H4 (cell line): ENCODE data around the gene CNTFR. TPM values are rescaled to one million over a fixed set of nuclear protein-coding genes. Genes with fewer than 3 reads are reported as not detected.
A peak's percentile ranks its signal among the peaks of the same experiment; 100 is the strongest.

Source experiments
- DNase-seq: peaks from one replicate; pipeline ENCODE4 v3.0.0-alpha.2; 2015; ENCODE audit warnings: low spot score
- total RNA-seq: library from RNA; depleted of rRNA; stranded (reverse); fragments of >200 nt; shearing (Covaris generic); gene quantifications from 2 replicates; pipeline ENCODE4 v1.2.3, GENCODE V29; 2014

The CNTFR gene
- total RNA-seq, 1 experiment from 2014 or later = 0.15 TPM

DNA sequence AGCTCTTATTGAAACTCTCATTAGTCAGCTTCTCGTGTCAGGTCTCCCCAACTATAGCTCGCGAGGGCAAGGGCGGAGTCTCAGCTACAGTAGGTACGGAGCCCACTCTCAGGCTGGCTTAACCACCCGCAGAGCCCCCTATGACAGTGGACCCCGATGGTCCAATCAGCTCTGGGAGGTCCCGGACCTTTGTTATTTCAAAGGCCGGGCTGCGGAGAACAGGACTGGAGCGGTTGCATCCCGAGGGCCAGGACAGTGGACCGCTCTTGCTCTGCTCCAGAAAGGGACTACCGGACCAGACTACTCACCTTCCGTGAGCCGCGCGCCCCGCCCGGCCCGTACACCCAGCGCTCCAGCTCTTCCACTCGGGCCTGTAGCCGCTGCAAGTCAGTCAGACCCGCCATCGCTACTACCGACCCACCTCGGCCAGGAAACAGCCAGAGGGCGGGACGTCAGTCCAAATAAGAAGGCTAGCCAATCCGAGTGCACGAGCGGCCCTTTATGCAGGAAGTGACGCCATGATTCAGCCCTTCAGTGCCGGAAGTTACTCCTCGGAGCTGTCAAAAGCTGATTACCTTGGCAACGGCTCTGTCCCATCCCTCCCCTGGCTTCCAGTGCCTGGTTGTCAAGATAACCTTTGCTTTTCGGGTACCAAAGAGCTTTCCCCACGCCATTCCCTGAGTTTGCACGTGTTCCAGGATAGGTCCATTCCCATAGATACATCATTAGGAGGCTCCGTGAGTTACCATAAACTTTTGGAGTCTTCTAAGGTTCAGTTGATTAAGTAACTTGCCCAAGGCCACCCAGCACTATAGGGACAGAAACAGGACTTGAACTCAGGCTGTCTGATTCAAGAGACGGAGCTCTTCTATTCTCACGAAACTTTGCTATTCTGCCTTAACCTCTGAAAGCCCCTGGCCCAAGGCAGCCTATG lies 30.8 kb upstream of the CNTFR start, which contains the start of gene DCTN3:
Gene DCTN3, minus strand, starts transcription at position 435 of the 934 bp plus-strand sequence. Its CDS starts 31 bp downstream, at position 404.
- peak; percentile 98 for DNase-seq

DNA sequence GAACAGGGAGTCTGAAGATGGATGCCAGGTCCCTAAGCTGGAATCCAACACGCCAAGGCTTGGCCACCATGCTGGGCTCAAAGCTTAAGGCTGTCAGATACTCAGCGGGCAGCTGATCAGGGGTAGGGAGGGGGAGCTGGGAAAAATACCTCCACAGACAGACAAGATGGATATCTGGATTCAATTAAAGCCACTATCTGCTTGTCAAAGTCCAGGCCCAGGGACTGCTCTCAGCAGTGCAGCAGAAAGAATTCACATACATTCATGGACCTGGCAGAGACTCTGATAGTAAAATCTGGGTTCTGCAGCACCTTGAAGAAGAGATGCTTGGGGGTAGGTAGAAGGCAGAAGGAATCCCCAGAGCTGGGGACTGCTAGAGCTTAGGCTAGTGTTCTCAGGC lies 25.6 kb upstream of the CNTFR start:
- DNase-seq = no peak

DNA sequence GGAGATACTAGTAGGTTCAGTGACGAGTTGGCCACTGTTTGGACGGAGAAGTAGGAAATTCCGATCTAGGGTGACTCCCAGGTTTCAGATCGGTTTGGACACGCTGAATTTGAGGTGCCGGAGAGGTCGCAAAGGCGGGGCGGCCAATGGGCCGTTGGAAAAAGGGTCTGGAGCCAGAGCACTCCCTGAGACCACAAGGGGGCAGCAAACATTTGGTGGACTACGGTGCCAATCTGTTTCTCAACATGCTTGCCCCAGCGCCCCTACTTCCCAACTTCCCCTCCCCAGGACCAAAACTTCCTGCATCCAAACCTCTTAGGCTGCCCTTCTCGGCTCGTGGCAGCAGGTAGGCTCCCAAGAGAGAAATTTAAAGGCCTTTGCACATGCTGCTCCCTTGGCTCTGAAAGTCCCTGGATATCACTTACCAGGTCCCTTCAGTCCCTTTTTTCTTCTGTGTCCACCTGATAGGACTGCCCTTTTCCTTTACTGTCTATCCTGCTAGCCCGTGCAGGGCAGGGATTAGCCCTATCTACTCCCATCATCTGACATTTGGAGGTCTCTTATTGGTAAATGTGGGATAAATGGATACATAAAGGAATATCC lies 23.4 kb upstream of the CNTFR start:
- DNase-seq = peak; percentile 77

DNA sequence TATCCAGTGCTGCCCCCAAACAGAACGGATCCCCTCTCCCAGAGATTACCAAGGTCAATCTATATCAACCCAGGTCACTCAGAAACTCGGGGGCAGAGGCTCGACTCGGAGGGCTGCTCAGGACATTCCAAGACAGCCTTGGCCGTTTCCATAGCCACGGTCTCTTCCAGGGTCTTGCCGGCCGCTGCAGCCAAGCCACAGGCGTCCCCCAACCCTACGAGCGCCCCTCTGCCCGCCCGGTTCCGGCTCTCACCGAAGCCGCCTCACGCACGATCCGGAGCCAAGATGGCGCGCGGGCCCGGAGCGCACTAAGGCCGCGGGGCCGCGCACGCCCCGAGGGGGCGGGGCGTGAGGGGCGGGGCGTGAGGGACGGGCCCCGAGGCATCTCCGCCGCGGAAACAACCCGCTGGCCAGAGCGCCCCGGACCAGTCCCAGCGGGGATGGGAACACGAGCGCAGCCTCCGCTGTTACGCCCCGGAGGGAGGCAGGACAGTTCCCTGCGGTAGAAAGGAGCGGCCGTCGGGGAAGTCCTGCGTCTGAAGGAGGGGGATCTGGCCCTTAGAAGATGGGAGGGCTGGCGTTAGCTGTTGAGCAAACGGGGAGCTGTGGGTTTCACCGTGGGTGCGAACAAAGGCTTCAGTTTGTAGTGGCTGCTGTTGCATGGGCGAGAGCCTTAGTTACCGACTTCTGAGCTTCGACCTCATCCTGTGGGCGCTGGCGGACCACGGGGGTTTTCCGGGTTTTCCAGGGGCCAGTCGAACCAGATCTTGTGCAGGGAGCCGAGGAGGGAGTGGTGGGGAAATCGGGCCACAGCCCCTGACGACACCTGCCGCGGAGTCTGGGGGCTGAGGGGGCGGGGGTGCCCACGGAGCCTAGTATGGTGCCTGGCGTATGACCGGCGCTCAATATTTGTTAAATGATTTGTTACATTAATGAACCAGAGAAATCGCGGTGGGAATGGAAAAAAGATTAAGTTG lies 22.6 kb upstream of the CNTFR start, which contains the start of gene RPP25L:
Gene RPP25L, minus strand, starts transcription at position 287 of the 977 bp plus-strand sequence. CDS start 801 bp downstream, outside the sequence.
- peak; percentile 67 for DNase-seq

DNA sequence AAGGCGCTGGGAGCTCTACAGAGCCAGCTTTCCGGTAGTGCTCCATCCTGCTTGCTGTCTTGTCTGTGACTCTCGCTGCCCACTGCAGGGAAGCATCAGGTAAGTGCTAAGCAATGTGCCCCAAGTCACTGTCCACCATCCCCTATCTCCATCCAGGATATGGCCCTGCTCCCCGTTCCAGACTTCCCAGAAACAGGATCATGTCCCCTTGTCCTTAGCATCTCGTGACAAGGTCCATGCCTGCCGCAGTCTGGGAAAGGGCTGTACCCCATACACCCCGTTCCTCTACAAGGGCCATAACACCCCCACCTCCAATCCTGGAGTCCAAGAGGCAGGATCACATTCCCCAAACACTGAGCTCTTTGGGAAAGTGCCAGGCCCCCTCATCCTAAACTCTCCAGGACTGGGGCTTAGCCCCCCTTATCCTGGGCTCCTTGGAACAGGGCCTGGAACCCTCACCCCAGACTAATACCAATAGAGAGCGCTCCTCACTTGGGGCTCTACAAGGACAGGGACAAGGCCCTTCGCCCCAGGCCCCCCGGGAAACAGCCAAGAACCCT lies 21.8 kb upstream of the CNTFR start:
- no peak for DNase-seq

DNA sequence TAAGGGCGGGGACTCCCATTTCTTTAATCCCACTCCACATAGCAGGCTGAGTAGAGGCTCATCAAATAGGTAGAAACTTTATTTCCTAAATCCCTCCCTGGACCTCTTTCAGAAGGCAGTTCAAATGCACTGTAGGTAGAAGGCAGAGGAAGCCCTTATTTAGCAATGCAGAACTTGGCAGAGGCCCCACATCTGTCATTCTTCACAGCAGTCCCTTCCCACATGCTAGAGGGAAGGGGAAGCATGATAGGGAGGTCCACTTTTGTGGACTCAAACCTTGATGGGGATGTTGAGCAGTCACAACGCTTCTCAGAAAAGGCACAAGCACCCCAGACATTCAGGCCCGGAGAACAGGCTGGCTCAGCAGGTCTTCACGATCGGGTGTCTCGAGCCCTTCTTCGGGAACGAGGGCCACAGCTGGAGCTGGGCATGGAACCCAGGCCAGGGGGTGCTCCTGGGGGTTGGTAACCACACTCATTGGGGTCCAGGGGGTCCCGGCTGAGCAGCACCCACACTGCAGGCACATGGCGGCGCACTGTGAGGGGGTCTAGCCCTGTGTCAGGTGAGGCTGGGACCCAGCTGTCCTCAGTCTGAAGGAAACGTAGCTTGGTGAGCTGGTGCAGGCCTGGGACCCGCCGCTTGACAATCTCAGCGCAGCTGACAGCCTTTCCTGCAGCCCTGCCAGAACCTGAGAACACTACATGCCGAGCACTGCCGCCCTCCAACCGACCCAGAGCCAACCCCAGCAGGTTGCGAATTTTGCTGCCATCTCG lies 21.1 kb upstream of the CNTFR start:
- no peak for DNase-seq

DNA sequence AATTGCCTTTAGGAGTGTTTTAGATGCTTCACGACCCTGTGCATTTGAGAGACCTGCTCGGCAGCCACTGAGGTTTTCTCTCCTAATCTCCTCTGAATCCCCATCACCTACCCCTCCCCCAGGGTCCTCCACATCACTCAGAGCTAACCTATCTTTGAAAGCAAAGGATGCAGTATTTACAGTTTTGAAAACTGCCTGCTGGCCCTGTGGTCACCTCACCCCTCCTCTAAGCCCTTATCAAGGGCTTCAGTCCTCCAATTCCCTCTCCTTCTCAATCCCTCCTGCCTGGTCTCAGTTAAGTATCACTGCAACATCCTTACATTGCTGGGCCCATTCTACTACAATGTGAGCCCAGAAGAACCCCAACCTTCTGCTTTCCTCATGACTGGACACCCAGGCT lies 17.8 kb upstream of the CNTFR start:
- DNase-seq = no peak

DNA sequence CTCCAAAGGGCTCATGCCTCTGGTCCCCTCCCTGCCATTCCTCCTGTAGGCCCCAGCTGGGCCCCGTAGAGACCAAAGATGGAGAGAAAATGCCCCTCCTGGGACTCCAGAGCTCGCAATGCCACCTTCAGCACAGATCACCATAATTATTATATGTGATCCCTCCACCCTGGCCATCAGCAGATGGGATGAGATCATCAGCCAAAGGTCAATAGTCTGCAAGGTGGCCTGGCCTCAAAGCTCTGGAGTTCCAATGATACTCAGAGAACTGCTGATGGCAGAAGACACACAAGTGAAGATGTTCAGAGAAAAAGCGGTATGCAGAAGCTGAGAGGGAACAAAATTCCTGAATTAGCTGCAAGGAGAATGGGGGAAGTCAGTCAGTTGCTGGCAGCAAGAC lies 17.4 kb upstream of the CNTFR start:
- no peak for DNase-seq

DNA sequence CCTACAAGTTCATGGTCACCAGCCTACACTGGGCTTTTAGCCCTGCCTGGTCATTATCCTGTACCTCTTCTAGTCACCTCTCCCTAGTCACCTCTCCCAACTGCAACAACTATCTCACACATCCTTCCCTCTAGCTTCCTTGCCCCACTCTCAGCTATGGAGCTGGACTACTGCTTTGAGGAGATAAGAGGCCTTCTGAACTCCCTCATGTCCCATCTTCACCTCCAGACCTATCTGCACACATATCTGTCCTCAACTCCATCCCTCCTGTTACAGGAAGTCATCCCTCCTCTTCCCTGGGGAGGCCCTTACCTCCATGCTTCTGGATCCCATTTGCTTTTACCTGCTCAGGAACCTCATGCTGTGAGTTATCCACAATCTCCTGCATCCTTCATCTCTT lies 16.7 kb upstream of the CNTFR start:
- DNase-seq = no peak

DNA sequence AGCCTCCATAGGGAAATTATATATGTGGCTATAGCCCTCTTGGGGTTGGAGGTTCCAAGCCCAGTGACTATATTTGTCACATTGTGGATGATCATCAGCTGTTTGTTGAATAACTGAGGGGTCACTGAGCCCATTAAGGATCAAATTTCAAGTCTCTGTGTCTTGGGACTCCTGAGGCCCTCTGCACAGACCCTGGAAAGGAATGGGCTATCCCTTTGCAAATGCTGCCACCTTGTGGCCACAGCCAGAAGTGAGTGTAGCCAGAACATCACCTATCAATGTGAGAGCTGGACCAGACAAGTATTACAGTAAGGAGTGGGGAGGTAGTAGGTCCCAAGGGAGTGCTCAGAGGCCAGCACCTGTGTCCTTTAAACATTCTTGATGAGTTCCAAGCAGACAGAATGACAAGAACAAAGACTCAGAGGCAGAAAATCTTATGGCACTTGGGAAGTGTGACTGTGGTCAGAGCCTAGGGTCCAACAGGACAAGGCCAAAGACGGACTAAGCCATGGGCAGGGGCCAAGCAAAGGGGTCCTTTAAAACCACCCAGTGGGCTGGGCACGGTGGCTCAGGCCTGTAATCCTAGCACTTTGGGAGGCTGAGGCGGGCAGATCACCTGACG lies 14.2 kb upstream of the CNTFR start:
- peak; percentile 76 for DNase-seq

DNA sequence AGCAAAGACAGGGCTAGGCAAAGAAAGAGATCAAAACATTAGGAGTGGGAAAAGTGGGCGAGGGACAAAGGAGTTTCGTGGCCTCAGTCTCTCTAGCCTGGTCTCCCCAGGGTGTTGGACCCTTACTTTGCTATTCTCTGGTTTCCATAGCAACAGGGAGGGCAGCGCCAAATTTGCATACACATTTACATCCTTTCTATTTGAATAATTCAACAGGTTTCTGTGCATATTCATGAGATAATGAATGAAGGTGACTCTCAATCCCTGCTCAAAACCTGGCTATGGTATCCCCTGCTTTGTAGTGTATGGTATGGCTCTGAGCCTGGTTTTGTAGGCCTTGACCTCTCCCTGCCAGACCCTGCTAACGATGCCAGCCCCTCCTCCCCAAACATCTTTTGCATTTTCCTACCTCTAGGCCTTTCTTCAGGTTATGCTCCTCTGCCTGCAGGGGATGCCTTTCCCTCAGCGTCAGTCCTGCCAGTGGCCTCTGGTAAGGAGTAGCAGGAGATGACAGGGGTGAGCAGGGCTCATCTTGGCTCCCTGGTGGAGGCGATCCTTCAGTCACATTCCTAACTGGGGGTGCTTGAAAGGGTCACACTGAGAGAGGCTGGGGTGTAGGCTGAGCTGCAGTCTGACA lies 12.5 kb upstream of the CNTFR start:
- no peak for DNase-seq

DNA sequence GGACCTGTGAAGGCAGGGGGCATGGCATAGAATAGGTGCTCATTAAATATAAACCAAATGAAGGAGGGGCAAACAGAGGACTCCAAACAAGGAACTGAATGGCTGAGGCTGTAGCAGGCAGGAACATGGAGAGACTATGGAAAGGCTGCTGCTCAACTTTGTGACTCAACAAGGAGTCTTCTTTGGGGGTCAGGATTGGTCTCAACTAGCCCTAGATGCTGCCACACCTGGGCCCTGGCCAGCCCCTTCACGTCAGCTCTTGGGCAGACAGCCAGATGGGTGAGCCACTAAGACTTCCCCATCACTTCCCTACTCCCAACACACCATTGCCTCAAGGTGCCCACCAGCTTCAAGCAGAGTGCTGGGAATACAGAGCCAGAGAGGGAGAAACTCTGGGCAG lies 11.4 kb upstream of the CNTFR start:
- no peak for DNase-seq

DNA sequence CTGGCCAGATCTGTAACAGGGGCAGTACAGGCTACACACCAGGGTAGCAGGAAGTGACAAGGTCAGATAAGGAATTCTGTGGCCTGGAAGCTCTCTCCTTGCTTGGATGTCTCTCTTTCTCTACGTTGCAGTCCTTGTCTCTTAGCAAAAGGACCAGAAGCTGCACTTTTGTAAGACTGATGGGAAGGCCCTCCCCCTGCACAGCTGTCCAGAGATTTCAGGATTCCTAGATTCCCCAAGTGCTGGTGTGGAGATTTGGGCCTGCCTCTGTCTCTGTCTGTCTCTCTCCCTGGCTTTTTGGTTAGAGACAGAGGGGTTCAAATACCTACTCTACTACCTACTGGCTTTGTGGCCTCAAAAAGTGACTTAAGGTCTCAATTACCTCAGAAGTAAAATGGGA lies 10.0 kb upstream of the CNTFR start:
- no peak for DNase-seq

DNA sequence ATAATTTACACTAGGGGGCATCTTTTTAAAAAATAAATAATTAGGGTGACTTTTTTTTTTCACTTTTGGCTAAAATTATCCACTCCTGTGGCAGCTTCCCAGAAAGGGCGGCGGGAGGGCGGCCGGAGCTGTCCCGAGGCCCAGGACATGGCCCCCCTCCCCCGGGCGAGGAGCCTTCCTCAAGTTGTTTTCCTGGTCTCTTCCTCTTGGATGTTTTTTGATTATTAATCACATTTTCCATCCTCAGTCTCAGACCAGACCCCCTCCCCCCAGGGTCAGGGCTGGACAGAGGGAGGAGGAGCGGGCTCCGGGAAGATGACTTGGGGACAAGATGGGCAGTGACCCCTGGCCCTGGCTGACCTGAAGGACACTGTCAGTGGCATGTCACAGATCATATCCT lies 4.7 kb upstream of the CNTFR start:
- no peak for DNase-seq

DNA sequence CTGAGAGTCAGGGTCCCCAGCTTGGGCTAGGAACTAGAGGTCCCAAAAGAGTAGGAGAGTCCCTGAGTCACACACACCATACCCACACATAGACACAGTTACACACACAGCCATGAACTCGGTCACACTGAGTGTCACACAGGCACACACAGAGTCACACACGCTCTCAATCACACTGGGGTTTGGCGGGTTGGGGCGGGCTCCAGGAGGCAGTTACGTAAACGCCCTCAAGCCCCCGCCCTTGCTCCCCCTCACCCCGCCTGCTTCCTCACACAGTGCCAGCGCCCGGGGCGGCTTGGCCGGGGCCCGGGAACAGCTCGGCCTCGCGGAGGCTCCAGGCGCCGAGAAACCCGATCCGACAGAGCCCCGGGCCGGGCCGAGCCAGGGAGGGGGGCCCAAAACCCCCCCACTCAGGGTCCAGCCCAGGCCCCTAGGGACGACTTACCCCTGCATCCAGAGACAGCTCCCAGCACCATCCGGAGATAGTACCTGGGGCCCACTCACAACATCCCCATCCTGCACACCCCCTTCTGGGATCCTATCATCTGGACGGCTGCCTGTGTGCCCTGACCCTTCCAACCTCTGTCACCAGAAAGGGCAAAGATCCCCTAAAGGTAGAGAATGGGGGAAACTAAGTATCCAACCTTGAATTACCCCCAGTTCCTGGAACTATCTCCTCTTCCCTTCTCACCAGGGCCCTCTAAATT lies 3.5 kb upstream of the CNTFR start:
- no peak for DNase-seq

DNA sequence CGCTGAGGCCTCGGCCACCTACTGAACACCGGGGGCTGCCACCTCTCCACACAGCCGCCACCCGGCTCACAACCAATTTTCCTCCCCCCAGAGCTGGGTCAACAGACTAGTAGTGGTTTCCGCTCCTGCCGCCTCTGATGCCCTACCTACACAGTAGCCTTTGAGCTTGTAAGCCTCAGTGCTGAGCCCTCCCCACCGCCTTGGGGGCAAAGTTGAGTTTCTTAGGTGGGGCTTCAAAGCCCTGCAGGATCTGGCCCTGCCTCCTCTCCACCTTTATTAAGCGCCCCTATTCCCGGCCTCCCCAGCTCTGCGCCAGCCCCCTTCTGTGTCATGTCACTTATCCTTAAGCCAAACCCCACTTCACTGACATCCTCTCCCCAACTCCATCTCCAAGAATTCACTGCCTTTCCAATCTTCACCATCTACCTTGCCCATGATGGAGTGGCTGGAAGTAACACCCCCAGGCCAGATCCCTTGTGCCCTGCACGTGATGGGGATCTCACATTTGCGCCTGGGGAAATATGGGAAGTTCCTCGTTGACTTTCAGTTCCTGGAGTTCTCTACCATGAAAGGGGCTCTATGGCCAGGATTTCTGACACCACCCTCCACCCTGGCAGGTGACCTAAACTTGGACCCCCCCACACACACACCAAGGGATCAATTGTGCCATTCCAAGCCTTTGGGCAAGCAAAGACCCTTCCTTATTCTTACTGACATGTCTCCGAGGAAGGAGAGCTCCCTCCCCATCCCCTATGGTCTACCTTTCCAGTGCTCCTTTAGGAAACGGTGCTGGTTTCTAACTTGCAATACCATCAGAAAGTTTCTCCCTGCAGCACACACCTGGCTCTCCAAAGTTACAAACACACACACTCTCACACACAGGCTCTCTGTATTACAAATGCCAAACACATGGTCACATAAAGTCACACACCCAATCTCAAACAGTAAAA lies 2.7 kb upstream of the CNTFR start:
- no peak for DNase-seq

DNA sequence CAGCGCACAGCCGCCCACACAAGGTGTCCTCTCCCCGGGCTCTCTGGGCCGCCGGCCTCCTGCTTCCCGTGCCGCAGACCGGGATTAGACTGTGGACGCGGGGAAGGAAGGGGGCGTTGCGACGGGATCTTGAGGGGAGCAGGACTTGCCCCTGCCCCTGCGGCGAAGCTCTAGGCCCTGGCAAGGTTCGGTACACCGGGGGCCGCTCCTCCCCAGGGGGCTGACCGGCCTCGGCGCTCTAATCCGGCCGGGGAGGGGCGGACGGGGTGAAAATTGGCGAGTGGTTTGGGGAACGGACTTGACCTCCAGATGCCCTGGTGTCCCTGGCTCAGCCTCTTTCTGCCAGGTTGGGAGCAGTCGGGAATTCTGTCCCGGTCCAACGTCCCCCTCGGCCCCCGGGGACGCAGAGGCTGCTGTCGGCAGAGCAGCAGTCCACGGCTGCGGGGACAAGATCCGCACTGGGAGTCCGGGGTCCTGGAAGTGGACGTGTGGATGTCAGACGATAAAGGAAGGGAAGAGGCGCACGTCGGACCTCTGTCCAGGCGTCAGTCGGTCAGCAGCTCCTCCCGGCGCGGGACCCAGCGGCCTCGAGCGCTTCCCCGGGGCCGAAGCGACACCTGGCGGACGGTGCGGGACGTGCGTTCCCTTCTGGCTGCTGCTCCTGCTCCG lies 1.9 kb upstream of the CNTFR start:
- peak; percentile 65 for DNase-seq
